Sigmoid colon (tissue), 4 donors: ENCODE data around the gene PNPT1.

Source experiments
- CTCF ChIP-seq, 4 experiments: fragments of 450-650 bp in 3 of 4; fragments of 200-600 bp in 1 of 4; IDR thresholded peaks; one replicate each; pipeline ENCODE4 v1.5.1; 2016 to 2019; ENCODE audit warnings: antibody characterized with exemption in 4 of 4, mild to moderate bottlenecking in 3 of 4, moderate library complexity in 2 of 4
- EP300 ChIP-seq, 4 donors: sonication (generic); formaldehyde crosslinking; IDR thresholded peaks; one replicate each; pipeline ENCODE4 v1.6.1; 2017; ENCODE audit warnings: antibody characterized with exemption in 4 of 4

- TF ChIP-seq CTCF (IDR thresholded peaks at IDR 0.05) (no peak), EP300 (IDR thresholded peaks at IDR 0.05) (no peak)
These were observed 28.1 kb upstream of the PNPT1 start for GRCh38 chr2:55721596-55722215.
